GM23338 (cell line): ENCODE data around the gene RRM1. TPM values are rescaled to one million over a fixed set of nuclear protein-coding genes. Genes with fewer than 3 reads are reported as not detected.

Experiments
- ATAC-seq: fragments of 200-7000 bp; cut with Tn5 transposase; 3 replicates; pipeline ENCODE4 v1.9.1; 2020
- DNase-seq: peaks from one replicate; pipeline ENCODE4 v3.0.0-alpha.2; 2015; ENCODE audit warnings: low spot score
- H2AFZ ChIP-seq: fragments of 200-600 bp; sonication (generic); 2 replicates; pipeline ENCODE4 v1.8.0; 2016; ENCODE audit warnings: antibody characterized with exemption, mild to moderate bottlenecking, moderate library complexity
- H3F3A ChIP-seq: fragments of 200-600 bp; sonication (generic); replicated peaks from 2 replicates; pipeline ENCODE4 v1.8.0; 2017; ENCODE audit warnings: antibody characterized with exemption, mixed run types, low read depth
- H3K27ac ChIP-seq: fragments of 200-600 bp; sonication (generic); 2 replicates; pipeline ENCODE4 v1.6.1; 2016; ENCODE audit warnings: low read depth
- H3K27me3 ChIP-seq: fragments of 200-600 bp; sonication (generic); 2 replicates; pipeline ENCODE4 v1.8.0; 2016; ENCODE audit warnings: mild to moderate bottlenecking, mixed run types, moderate library complexity; ENCODE audit not compliant: insufficient read depth
- H3K36me3 ChIP-seq: fragments of 200-600 bp; sonication (generic); 2 replicates; pipeline ENCODE4 v1.8.0; 2016; ENCODE audit warnings: mild to moderate bottlenecking; ENCODE audit not compliant: insufficient read depth
- H3K4me1 ChIP-seq: fragments of 200-600 bp; sonication (generic); 2 replicates; pipeline ENCODE4 v1.8.0; 2016; ENCODE audit warnings: mild to moderate bottlenecking, moderate library complexity; ENCODE audit not compliant: insufficient read depth
- H3K4me2 ChIP-seq: fragments of 200-600 bp; sonication (generic); 2 replicates; pipeline ENCODE4 v1.7.1; 2017; ENCODE audit warnings: mixed run types
- H3K4me3 ChIP-seq: fragments of 200-600 bp; sonication (generic); 2 replicates; pipeline ENCODE4 v1.6.1; 2016; ENCODE audit warnings: mixed run types
- H3K79me2 ChIP-seq: fragments of 200-600 bp; sonication (generic); replicated peaks from 2 replicates; pipeline ENCODE4 v1.8.0; 2017; ENCODE audit warnings: mild to moderate bottlenecking; ENCODE audit not compliant: insufficient read depth
- H3K9me2 ChIP-seq: fragments of 200-600 bp; sonication (generic); 2 replicates; pipeline ENCODE4 v1.8.0; 2017; ENCODE audit not compliant: insufficient read depth
- H4K20me1 ChIP-seq: fragments of 200-600 bp; sonication (generic); replicated peaks from 2 replicates; pipeline ENCODE4 v1.8.0; 2017; ENCODE audit warnings: mild to moderate bottlenecking; ENCODE audit not compliant: insufficient read depth
- H3K27ac Mint-ChIP-seq: 2 replicates; pipeline ENCODE4 v1.8.0; 2020; ENCODE audit warnings: inconsistent platforms, mild to moderate bottlenecking, moderate library complexity, mixed read lengths
- H3K27me3 Mint-ChIP-seq: 3 replicates; pipeline ENCODE4 v1.8.0; 2022; ENCODE audit warnings: low read depth, mild to moderate bottlenecking, moderate library complexity, mixed read lengths, inconsistent platforms; ENCODE audit not compliant: insufficient read depth, poor library complexity
- H3K36me3 Mint-ChIP-seq: 3 replicates; pipeline ENCODE4 v1.8.0; 2021; ENCODE audit warnings: low read depth, mild to moderate bottlenecking, inconsistent platforms, moderate library complexity, mixed read lengths
- H3K4me1 Mint-ChIP-seq: 3 replicates; pipeline ENCODE4 v1.8.0; 2020; ENCODE audit warnings: mild to moderate bottlenecking, inconsistent platforms, mixed read lengths
- H3K4me3 Mint-ChIP-seq: 3 replicates; pipeline ENCODE4 v1.8.0; 2021; ENCODE audit warnings: moderate library complexity, mild to moderate bottlenecking, inconsistent platforms, mixed read lengths
- H3K9me3 Mint-ChIP-seq: 3 replicates; pipeline ENCODE4 v1.8.0; 2020; ENCODE audit warnings: moderate library complexity, mild to moderate bottlenecking, inconsistent platforms, mixed read lengths
- CREB1 ChIP-seq: fragments of 250-450 bp; sonication (Bioruptor Pico); IDR thresholded peaks from 2 replicates; pipeline ENCODE4 v1.5.0; 2020; ENCODE audit warnings: low read depth, mild to moderate bottlenecking, moderate library complexity
- EZH2 ChIP-seq: fragments of 200-600 bp; sonication (generic); IDR thresholded peaks from one replicate; pipeline ENCODE4 v1.8.0; 2017; ENCODE audit warnings: antibody characterized with exemption, mild to moderate bottlenecking, low read depth; ENCODE audit not compliant: unreplicated experiment
- EZH2phosphoT487 ChIP-seq: fragments of 200-600 bp; sonication (generic); IDR thresholded peaks from one replicate; pipeline ENCODE4 v1.8.1; 2018; ENCODE audit warnings: antibody characterized with exemption; ENCODE audit not compliant: unreplicated experiment
- JUNB ChIP-seq: IDR thresholded peaks from one replicate; pipeline ENCODE4 v1.6.1; 2016; ENCODE audit warnings: antibody characterized with exemption; ENCODE audit not compliant: unreplicated experiment
- POLR2AphosphoS5 ChIP-seq: IDR thresholded peaks from 2 replicates; pipeline ENCODE4 v1.6.1; 2016; ENCODE audit warnings: antibody characterized with exemption, low read depth
- ZNF114 ChIP-seq: fragments of 250-450 bp; sonication (Bioruptor Pico); IDR thresholded peaks from 2 replicates; pipeline ENCODE4 v1.5.0; 2020; ENCODE audit warnings: mild to moderate bottlenecking, moderate library complexity
- polyA plus RNA-seq: library from polyadenylated mRNA; unstranded; fragments of >200 nt; fragmentation: Nextera tagmentation; extraction: Ambion mirVana; gene quantifications from 2 replicates; pipeline ENCODE4 v1.2.1, GENCODE V29; 2016
- total RNA-seq: library from RNA; depleted of rRNA; stranded (reverse); fragments of >200 nt; shearing (Covaris generic); gene quantifications from 2 replicates; pipeline ENCODE4 v1.2.3, GENCODE V29; 2014
- TF ChIP-seq, protein P1 (sequence below): fragments of 250-450 bp; sonication (Bioruptor Pico); IDR thresholded peaks from 2 replicates; pipeline ENCODE4 v1.5.0; 2020; ENCODE audit warnings: mild to moderate bottlenecking, moderate library complexity
- TF ChIP-seq, protein P2 (sequence below): IDR thresholded peaks from 2 replicates; pipeline ENCODE4 v1.6.1; 2016; ENCODE audit warnings: antibody characterized with exemption
- TF ChIP-seq, protein P3 (sequence below), 2 experiments: fragments of 200-600 bp in 1 of 2; sonication (generic) in 1 of 2; conservative IDR thresholded peaks; 2 replicates each; pipeline versions ENCODE4 v1.5.1 to v1.6.1; 2016 to 2017; ENCODE audit warnings: antibody characterized with exemption in 2 of 2, low read depth in 2 of 2, mild to moderate bottlenecking in 2 of 2, moderate library complexity in 1 of 2

Gene RRM1
- total and polyA plus RNA-seq, 2 experiments from 2014 or later = 47.3 to 96.8 TPM

DNA sequence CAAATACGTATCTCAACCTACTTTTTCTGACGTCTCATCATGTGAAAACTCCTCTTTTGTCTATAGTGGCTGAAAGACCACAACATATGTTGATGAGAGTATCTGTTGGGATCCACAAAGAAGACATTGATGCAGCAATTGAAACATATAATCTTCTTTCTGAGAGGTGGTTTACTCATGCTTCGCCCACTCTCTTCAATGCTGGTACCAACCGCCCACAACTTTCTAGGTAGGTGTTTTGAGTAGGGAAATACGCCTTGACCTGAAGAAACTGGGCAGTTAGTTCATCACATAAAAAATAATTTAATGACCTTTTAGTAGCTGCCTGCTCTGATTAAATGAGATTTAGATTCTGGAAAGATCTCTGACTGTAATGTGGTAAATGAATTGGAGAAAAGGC, 17.2 kb downstream of the RRM1 start (continued):
- TF ChIP-seq, protein P1, sequence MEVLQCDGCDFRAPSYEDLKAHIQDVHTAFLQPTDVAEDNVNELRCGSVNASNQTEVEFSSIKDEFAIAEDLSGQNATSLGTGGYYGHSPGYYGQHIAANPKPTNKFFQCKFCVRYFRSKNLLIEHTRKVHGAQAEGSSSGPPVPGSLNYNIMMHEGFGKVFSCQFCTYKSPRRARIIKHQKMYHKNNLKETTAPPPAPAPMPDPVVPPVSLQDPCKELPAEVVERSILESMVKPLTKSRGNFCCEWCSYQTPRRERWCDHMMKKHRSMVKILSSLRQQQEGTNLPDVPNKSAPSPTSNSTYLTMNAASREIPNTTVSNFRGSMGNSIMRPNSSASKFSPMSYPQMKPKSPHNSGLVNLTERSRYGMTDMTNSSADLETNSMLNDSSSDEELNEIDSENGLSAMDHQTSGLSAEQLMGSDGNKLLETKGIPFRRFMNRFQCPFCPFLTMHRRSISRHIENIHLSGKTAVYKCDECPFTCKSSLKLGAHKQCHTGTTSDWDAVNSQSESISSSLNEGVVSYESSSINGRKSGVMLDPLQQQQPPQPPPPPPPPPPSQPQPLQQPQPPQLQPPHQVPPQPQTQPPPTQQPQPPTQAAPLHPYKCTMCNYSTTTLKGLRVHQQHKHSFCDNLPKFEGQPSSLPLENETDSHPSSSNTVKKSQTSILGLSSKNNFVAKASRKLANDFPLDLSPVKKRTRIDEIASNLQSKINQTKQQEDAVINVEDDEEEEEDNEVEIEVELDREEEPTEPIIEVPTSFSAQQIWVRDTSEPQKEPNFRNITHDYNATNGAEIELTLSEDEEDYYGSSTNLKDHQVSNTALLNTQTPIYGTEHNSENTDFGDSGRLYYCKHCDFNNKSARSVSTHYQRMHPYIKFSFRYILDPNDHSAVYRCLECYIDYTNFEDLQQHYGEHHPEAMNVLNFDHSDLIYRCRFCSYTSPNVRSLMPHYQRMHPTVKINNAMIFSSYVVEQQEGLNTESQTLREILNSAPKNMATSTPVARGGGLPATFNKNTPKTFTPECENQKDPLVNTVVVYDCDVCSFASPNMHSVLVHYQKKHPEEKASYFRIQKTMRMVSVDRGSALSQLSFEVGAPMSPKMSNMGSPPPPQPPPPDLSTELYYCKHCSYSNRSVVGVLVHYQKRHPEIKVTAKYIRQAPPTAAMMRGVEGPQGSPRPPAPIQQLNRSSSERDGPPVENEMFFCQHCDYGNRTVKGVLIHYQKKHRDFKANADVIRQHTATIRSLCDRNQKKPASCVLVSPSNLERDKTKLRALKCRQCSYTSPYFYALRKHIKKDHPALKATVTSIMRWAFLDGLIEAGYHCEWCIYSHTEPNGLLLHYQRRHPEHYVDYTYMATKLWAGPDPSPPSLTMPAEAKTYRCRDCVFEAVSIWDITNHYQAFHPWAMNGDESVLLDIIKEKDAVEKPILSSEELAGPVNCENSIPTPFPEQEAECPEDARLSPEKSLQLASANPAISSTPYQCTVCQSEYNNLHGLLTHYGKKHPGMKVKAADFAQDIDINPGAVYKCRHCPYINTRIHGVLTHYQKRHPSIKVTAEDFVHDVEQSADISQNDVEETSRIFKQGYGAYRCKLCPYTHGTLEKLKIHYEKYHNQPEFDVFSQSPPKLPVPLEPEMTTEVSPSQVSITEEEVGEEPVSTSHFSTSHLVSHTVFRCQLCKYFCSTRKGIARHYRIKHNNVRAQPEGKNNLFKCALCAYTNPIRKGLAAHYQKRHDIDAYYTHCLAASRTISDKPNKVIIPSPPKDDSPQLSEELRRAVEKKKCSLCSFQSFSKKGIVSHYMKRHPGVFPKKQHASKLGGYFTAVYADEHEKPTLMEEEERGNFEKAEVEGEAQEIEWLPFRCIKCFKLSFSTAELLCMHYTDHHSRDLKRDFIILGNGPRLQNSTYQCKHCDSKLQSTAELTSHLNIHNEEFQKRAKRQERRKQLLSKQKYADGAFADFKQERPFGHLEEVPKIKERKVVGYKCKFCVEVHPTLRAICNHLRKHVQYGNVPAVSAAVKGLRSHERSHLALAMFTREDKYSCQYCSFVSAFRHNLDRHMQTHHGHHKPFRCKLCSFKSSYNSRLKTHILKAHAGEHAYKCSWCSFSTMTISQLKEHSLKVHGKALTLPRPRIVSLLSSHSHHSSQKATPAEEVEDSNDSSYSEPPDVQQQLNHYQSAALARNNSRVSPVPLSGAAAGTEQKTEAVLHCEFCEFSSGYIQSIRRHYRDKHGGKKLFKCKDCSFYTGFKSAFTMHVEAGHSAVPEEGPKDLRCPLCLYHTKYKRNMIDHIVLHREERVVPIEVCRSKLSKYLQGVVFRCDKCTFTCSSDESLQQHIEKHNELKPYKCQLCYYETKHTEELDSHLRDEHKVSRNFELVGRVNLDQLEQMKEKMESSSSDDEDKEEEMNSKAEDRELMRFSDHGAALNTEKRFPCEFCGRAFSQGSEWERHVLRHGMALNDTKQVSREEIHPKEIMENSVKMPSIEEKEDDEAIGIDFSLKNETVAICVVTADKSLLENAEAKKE = no peak
- no peak for TF ChIP-seq POLR2AphosphoS5
- TF ChIP-seq EZH2phosphoT487 = no peak
- no peak for TF ChIP-seq CREB1 (CRISPR knock-in tag)
- TF ChIP-seq, protein P2, sequence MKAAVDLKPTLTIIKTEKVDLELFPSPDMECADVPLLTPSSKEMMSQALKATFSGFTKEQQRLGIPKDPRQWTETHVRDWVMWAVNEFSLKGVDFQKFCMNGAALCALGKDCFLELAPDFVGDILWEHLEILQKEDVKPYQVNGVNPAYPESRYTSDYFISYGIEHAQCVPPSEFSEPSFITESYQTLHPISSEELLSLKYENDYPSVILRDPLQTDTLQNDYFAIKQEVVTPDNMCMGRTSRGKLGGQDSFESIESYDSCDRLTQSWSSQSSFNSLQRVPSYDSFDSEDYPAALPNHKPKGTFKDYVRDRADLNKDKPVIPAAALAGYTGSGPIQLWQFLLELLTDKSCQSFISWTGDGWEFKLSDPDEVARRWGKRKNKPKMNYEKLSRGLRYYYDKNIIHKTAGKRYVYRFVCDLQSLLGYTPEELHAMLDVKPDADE = no peak
- TF ChIP-seq ZNF114 (CRISPR knock-in tag) = no peak

DNA sequence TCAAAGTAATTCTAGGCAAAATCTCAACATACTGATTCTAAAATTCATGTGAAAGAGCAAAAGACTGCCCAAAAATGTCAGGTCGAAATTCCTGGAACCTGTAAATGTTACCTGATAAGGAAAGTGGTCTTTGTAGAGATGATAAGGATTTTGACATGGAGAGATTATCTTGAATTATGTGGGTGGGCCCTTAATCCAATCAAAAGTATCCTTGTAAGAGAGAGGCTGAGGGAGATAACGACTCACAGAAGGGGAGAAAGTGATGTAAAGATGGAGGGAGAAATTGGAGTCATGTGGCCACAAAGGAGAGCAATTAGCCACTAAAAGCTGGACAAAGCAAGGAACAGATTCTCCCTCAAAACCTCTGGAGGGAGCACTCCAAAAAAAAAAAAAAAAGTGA, 20.5 kb downstream of the RRM1 start:
- no peak overlapping the region for H3K4me3 Mint-ChIP-seq
- H3K9me3 Mint-ChIP-seq = no peaks in the 10 kb centered on the region
- H3K36me3 Mint-ChIP-seq = peaks cover 47% of the 10 kb centered on the region
- Histone ChIP-seq H3K36me3 (peaks cover 30% of the 10 kb centered on the region; the same call in 1 of the 2 replicates), H3K4me2 (no peak overlapping the region), H3K4me3 (no peak overlapping the region), H2AFZ (no peak overlapping the region), H3F3A (no peaks in the 10 kb centered on the region), H3K27me3 (no peaks in the 10 kb centered on the region), H4K20me1 (no peaks in the 10 kb centered on the region), H3K9me2 (no peaks in the 10 kb centered on the region), H3K79me2 (no peaks in the 10 kb centered on the region), H3K4me1 (no peaks in the 10 kb centered on the region), H3K27ac (no peak overlapping the region)
- DNase-seq = no peak
- no peaks in the 10 kb centered on the region for H3K4me1 Mint-ChIP-seq
- no peak for ATAC-seq
- H3K27ac Mint-ChIP-seq = no peak overlapping the region
- peaks cover 4% of the 10 kb centered on the region for H3K27me3 Mint-ChIP-seq
- TF ChIP-seq EZH2 = no peak
- TF ChIP-seq, protein P3, sequence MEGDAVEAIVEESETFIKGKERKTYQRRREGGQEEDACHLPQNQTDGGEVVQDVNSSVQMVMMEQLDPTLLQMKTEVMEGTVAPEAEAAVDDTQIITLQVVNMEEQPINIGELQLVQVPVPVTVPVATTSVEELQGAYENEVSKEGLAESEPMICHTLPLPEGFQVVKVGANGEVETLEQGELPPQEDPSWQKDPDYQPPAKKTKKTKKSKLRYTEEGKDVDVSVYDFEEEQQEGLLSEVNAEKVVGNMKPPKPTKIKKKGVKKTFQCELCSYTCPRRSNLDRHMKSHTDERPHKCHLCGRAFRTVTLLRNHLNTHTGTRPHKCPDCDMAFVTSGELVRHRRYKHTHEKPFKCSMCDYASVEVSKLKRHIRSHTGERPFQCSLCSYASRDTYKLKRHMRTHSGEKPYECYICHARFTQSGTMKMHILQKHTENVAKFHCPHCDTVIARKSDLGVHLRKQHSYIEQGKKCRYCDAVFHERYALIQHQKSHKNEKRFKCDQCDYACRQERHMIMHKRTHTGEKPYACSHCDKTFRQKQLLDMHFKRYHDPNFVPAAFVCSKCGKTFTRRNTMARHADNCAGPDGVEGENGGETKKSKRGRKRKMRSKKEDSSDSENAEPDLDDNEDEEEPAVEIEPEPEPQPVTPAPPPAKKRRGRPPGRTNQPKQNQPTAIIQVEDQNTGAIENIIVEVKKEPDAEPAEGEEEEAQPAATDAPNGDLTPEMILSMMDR (conservative IDR thresholded peaks at IDR 0.05; ENCODE audit: low read depth in 2 of 2) = no peak
- TF ChIP-seq JUNB = no peak
- no peak for TF ChIP-seq CREB1 (CRISPR knock-in tag)
